SKM-1 (cell line): ENCODE data around the gene HMBS.
A peak's percentile ranks its signal among the peaks of the same experiment; 100 is the strongest.
"Not testable (repeated sequence)": the region's sequence is repeated elsewhere in the genome, so short reads cannot be mapped to it uniquely, and the experiment has no call there.

Source experiments
- DNase-seq: peaks from one replicate; lab custom pipeline; 2025; ENCODE audit not compliant: unreplicated experiment; lab: John Stamatoyannopoulos, UW

The HMBS gene

GRCh38 chr11:119100994-119101758, 16.5 kb downstream of the HMBS start:
- no peak for DNase-seq

DNA sequence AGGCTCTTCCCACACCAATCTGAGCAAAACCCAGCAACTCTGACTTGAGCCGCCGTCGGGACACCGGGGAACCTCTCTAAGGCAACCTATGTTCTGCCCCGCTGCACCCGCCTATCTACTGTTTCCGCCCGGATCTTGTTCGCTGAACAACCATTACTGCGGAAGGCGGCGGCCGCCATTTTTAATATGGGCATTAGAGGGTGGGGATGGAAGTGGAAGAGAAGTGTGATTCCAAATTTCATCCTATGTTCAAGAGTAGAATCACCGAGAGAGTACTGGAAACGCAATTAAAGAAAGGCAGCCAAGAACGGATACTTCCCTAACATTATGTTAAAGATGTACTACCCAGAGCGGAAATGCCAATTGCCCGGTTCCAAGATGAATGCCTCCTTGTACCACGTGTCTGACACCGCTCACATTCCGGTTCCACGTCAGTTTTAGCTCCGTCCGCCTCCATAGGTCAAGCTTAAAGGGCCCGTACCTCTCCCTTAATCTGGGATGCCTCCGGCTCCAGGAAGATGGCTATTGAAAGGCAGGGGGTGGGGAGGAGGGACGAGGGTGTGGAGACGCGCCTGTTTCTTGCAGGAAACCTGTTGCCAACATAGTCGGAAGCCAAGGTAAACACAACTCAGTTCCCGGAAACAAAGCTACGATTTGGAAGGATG, 17.2 kb downstream of the HMBS start, which contains the start of gene DPAGT1:
DPAGT1 (minus strand) TSS at position 95 of the 665 bp plus-strand sequence. CDS start 198 bp downstream, outside the sequence.
- peak; percentile 95 for DNase-seq

DNA sequence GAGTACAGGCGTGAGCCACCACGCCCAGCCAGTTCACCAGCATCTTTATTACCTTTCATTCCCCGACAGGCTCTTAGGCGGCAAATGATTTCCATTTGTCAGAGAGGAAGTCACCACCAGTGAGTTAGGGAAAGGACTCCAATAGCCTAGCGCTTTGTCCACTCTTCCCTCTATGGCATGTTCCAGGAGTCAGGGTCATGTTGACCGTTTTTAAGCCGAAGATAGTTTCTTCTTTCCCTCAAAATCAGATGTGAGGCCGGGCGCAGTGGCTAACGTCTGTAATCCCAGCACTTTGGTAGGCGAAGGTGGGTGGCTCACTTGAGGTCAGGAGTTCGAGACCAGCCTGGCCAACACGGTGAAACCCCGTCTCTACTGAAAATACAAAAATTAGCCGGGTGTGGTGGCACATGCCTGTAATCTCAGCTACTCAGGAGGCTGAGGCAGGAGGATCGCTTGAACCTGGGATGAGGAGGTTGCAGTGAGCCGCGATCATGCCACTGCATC, 18.5 kb downstream of the HMBS start:
- DNase-seq: not testable (repeated sequence)

DNA sequence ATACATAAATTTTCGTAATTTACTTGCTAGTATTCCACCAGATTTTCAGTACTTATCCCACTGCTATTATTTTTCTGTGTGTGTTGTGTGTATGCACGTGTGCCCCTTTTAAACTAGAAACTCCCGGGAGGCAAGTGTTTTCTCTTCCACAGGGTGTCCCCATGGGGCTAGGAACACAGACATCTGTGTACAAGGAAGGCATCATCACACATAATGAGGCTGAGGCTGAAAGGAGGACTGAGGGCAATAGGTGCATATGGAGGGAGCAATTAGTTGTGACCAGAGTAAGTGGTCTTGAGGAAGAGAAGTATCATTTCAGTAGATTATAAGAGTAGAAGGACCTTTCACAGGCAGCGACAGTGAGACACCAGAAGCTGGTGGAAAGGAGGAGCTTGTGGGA, 19.1 kb downstream of the HMBS start:
- no peak for DNase-seq

GRCh38 chr11:119106564-119107537, 22.2 kb downstream of the HMBS start, which contains the start of gene C2CD2L:
Gene C2CD2L (plus strand): TSS chr11:119107344. CDS start chr11:119107742, 398 bp downstream.
- peak; percentile 83 for DNase-seq

- DNase-seq: no peak
Measured at GRCh38 chr11:119107538-119108145, 23.0 kb downstream of the HMBS start.

DNA sequence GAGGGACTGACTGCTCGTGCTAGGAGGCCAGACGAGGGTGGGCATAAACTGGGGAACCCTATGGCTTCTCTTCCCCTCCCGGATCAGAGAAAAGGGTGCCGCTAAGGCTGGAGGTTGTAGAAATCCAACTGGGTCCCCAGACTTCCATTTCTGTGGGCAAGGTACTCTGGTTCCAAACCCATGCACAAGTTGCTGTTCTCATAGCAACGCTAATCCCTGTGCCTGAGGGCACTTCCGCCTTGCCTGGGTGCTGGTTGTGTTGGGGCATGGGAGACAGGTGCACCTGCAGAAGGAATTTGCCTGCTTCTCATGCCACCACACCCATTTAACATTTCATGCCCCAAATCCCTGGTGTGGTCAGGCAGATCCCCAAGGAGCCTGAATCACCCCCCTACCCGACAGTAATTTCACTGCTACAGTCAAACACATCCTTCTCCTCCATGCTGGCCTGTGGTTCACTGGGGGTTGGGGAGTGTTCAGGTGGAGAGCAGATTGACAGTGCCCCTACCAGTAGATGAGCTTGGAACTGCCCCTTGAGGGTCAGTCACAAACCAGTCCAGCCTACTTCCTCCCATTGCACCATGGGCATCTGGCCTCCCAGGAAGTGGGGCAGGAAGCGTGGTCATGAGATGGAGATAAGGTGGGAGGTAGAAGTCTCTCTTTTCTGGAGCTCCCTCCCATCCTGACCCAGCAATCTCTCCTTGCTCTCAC, 23.6 kb downstream of the HMBS start:
- DNase-seq: peak; percentile 47

- DNase-seq: no peak
Measured at GRCh38 chr11:119108857-119109221, 24.2 kb downstream of the HMBS start.

DNA sequence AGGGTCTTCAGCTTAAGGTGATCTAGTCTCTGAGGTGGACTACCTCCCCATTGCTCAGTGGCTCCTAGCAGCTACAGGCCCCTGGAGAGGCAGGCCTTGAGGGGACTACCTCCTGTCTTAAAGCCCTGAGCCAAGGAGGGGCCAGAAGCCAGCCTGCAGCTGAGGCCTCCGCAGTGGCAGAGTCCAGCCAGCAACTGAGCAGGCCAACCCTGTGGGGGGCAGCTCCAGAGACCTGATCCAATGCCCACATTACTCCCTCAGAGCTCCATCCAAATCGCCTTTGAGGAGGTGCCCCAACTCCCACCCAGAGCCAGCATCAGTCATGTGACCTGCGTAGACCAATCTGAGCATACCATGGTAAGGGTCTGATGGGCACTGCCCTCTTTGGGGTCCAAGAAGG, 25.2 kb downstream of the HMBS start:
- DNase-seq: no peak

- DNase-seq: no peak
Measured at GRCh38 chr11:119110439-119110838, 25.8 kb downstream of the HMBS start.

DNA sequence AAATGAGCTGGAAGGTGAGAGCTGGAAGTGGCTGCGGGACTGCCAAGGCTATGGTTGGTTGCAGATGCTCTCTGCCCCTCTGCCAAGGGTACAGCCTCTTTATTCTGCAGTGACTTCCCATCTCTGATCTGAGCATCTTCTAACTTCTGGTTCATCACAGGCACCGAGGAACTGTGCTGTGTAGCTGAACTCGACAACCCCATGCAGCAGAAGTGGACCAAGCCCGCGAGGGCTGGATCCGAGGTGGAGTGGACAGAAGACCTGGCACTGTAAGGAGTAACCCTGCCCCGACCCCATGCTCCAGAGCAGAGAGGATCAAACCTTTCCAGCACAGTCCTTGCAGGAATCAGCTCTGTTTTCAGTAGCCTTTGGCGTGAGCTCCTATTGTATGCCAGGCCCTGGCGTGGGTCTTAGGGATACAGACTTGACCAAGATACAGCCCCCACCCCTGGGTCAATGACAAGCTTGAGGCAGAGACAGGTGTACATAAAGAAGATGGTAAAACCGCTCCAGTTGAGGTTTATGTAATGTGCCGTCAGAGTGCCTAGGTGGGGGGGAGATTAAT, 26.8 kb downstream of the HMBS start:
- no peak for DNase-seq

GRCh38 chr11:119112314-119113020, 27.8 kb downstream of the HMBS start:
- no peak for DNase-seq

GRCh38 chr11:119113716-119114115, 29.0 kb downstream of the HMBS start:
- no peak for DNase-seq

GRCh38 chr11:119114351-119114750, 29.7 kb downstream of the HMBS start:
- no peak for DNase-seq

- no peak for DNase-seq
Measured at GRCh38 chr11:119115484-119116234, 31.0 kb downstream of the HMBS start.

GRCh38 chr11:119116235-119116594, 31.5 kb downstream of the HMBS start:
- no peak for DNase-seq

GRCh38 chr11:119116601-119117000, 31.9 kb downstream of the HMBS start:
- DNase-seq: no peak

- DNase-seq: no peak
Measured at GRCh38 chr11:119117004-119117706, 32.5 kb downstream of the HMBS start.
